Stomach (tissue), 4 donors: ENCODE measurements around the gene IGIP.

ENCODE experiments used
- CTCF ChIP-seq, 7 experiments: fragments of 450-650 bp in 4 of 7; fragments of 200-600 bp in 3 of 7; sonication (generic) in 3 of 7; IDR thresholded peaks; one replicate each; pipeline ENCODE4 v1.5.1; 2016 to 2019; ENCODE audit warnings: antibody characterized with exemption in 7 of 7, control low read depth in 2 of 7, mild to moderate bottlenecking in 1 of 7
- POLR2A ChIP-seq, 4 donors: fragments of 450-650 bp; IDR thresholded peaks; one replicate each; pipeline ENCODE4 v1.6.1; 2016; ENCODE audit warnings: antibody characterized with exemption in 4 of 4, control low read depth in 2 of 4, mild to moderate bottlenecking in 1 of 4, moderate library complexity in 1 of 4
- POLR2AphosphoS5 ChIP-seq, 3 donors: sonication (generic); formaldehyde crosslinking; IDR thresholded peaks; one replicate each; pipeline ENCODE4 v1.6.1; 2016; ENCODE audit warnings: antibody characterized with exemption in 3 of 3

GRCh38 chr5:140159014-140159927 lies 33.5 kb downstream of the IGIP start:
- TF ChIP-seq CTCF (IDR thresholded peaks at IDR 0.05) = no peak
- no peak for TF ChIP-seq POLR2AphosphoS5 (IDR thresholded peaks at IDR 0.05)
- TF ChIP-seq POLR2A (IDR thresholded peaks at IDR 0.05) = no peak
